Posterior vena cava (tissue), 2 donors: ENCODE data around the gene AP1S1. TPM values are rescaled to one million over a fixed set of nuclear protein-coding genes. Genes with fewer than 3 reads are reported as not detected.
"Not testable (repeated sequence)": the region's sequence is repeated elsewhere in the genome, so short reads cannot be mapped to it uniquely, and the experiment has no call there.

Experiments used
- DNase-seq: peaks from one replicate; pipeline ENCODE4 v3.0.0-alpha.2; 2020; ENCODE audit warnings: low spot score
- intact Hi-C, 2 donors: fragments of 100-400 bp; cut with DNase I; formaldehyde crosslinking; loops; one replicate each; pipeline versions ENCODE4 v1.14.1 to v1.14.2; 2022 to 2023
- total RNA-seq, 2 donors: library from RNA; stranded (reverse); fragmentation: NEBNext Ultra II Directional; extraction: Animal tissue kit (Norgen Biotek cat#: 25700); gene quantifications; one replicate each; pipeline ENCODE4 v1.2.1, GENCODE V29; 2021
- donor health status: DM: yes; HTN: yes; CAD: no.
- donor health status: DM: yes; HTN: yes; CAD: no.

The AP1S1 gene
- total RNA-seq, 2 donors from 2014 or later = 21.5 to 22.7 TPM

DNA sequence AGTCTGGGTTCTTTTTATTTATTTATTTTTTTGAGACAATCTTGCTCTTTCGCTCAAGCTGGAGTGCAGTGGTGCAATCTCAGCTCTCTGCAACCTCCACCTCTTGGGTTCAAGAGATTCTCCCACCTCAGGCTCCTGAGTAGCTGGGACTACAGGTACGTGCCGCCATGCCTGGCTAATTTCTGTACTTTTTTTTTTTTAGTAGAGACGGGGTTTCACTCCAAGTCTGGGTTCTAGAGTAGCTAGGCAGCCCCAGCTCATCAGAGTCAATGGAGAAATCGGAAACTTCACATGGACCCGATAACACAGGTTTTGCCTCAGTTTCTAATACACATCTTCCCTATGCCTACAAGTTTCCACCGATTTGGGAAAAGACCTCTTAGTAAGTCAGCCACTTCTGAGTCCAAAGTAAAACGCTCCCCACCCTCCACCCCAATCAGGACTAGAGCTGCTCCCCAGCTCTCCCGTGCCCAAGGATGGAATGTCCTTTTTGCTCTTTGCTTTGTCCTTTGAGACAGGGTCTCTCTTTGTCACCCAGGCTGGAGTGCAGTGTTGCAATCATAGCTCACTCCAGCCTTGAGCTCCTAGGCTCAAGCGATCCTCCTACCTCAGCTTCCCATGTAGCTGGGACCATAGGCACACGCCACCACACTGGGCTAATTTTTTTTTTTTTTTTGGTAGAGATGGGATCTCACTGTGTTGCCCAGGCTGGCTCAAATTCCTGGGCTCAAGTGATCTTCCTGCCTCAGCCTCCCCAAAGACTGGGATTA lies 31.2 kb upstream of the AP1S1 start:
- intact Hi-C loops = no loop called here
- no peak for DNase-seq

DNA sequence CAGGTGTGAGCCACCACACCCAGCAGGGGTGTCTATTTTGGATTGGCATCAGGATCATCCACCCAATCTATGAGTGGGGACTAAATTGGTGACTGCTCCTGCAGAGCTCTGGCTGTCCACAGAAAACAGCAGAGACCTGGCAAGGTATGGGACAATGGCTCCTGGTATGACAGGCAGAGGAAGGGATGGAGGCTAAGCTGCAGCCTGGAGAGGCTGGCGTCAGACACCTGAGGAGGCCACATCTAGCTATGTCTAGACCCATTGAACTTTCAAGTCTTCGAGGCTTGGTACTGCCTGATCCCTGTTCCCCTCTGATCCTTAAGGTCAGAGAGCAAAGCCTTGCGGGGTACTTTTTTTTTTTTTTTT lies 30.6 kb upstream of the AP1S1 start:
- no peak for DNase-seq
- intact Hi-C loops = no loop called here

DNA sequence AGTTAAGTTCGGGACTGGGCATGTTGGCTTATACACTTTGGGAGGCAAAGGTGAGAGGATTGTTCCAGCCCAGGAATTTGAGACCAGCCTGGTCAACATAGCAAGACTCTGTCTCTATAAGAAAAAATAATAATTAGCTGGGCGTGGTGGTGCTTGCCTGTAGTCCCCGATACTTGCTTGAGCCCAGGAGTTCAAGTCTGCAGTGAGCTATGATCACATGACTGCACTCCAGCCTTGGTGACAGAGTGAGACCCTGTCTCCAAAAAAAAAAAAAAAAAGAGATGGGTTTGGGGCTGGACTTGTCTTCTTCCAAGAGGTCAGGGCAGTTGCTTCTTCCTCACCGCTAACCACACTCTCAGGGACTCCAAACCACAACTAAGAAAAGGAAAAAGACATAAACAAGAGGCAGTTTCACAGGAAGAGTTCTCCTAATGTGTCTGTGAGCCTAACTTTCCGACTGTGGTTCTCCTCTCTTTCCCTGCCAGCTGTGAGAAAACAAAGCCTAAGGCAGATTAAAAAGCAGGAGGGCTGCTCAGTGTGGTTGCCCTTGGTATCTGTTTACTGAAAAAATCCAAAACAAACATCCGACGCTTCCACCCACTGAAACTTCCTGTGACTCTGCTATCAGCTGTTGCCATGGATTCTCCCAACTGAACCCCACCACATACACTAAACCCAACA lies 29.8 kb upstream of the AP1S1 start:
- intact Hi-C loops = no loop called here
- DNase-seq = no peak

DNA sequence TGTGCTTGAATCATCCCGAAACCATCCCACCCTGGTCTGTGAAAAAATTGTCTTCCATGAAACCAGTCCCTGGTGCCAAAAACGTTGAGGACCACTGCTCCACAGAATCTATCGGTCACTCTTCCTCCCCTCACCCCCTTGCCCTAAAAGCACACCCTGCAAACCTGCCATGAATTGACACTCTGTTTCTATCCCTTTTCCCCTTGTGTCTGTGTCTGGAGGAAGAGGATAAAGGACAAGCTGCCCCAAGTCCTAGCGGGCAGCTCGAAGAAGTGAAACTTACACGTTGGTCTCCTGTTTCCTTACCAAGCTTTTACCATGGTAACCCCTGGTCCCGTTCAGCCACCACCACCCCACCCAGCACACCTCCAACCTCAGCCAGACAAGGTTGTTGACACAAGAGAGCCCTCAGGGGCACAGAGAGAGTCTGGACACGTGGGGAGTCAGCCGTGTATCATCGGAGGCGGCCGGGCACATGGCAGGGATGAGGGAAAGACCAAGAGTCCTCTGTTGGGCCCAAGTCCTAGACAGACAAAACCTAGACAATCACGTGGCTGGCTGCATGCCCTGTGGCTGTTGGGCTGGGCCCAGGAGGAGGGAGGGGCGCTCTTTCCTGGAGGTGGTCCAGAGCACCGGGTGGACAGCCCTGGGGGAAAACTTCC lies 28.2 kb upstream of the AP1S1 start:
- peak; percentile 95 for DNase-seq
- intact Hi-C loops = no loop called here

DNA sequence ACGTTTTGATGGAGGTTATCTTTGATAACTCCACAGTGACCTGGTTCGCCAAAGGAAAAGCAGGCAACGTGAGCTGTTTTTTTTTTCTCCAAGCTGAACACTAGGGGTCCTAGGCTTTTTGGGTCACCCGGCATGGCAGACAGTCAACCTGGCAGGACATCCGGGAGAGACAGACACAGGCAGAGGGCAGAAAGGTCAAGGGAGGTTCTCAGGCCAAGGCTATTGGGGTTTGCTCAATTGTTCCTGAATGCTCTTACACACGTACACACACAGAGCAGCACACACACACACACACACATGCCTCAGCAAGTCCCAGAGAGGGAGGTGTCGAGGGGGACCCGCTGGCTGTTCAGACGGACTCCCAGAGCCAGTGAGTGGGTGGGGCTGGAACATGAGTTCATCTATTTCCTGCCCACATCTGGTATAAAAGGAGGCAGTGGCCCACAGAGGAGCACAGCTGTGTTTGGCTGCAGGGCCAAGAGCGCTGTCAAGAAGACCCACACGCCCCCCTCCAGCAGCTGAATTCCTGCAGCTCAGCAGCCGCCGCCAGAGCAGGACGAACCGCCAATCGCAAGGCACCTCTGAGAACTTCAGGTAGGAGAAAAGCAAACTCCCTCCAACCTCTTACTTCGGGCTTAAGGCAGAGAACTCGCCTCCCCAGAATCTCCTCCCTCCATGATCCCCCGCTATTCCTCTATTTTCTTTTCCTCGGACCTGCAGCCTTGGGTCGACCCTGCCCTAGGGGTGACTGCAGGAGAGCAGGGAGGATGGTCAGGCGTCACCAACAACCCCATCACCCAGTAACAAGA lies 27.4 kb upstream of the AP1S1 start, which contains the start of gene SERPINE1:
Gene SERPINE1, plus strand, starts transcription at position 454 of the 809 bp plus-strand sequence. CDS start 1,290 bp downstream, outside the sequence.
- intact Hi-C loops = no loop called here

DNA sequence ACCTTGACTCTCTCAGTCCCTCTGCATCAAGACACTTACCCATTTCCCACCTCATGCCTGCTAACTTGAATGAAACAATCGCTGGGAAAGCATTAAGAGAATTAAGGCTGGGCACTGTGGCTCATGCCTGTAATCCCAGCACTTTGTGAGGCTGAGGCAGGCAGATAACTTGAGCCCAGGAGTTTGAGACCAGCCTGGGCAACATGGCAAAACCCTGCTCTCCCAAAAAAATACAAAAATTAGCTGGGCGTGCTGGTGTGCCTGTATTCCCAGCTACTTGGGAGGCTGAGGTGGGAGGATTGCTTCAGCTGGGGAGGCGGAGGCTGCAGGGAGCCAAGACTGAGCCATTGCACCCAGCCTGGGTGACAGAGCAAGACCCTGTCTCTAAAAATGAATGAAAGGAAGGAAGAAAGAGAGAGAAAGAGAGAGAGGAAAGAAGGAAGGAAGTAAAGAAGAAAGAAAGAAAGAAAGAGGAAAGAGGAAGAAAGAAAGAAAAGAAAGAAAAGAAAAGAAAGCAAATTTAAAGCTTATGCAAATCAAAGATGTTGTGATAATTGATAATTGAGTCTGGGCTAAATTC lies 26.7 kb upstream of the AP1S1 start:
- no peak for DNase-seq
- intact Hi-C loops = no loop called here

More for the DNA sequence above, 27.4 kb upstream of the AP1S1 start, which contains the start of gene SERPINE1:
- peak; percentile 97 for DNase-seq

DNA sequence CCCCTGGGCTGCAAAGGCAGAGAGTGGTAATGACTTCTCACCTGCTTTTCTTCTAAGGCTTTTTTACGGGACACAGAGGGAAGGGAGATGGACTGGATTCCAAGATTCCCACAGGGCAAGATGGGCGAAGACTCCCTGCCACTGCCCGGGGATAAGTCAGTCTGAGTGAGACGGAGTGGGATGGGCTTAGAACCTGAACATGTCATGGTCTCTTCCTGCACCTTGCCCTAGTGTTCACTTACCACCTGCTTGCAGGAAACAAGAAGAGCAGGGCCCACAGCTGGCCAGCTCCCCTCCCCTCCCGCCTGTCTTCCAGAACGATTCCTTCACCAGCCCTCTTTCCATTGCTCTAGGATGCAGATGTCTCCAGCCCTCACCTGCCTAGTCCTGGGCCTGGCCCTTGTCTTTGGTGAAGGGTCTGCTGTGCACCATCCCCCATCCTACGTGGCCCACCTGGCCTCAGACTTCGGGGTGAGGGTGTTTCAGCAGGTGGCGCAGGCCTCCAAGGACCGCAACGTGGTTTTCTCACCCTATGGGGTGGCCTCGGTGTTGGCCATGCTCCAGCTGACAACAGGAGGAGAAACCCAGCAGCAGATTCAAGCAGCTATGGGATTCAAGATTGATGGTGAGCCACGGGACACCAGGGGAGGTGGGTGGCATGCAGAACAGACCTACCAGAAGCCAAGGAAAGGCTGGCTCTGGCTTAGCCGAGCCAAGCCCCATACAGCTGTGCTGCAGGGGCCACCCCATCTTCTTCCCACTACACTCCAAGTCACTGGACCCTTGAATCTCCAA lies 26.0 kb upstream of the AP1S1 start:
- intact Hi-C loops = no loop called here
- no peak for DNase-seq

DNA sequence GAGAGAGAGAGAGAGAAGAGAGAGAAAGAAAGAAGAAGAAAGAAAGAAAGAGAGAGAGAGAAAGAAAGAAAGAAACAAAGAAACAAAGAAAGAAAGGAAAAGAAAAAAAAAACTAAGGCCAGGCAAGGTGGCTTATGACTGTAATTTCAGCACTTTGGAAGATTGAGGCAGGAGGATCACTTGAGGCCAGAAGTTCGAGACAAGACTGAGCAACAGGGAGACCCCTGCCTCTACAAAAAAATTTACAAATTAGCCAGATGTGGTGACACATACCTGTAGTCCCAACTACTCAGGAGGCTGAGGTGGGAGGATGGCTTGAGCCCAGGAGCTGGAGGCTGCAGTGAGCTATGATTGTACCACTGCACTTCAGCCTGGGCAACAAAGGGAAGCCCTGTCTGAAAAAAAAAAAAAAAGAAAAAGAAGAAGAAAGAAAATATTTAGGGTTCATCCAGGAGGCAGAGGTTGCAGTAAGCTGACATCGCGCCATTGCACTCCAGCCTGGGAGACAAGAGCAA lies 24.6 kb upstream of the AP1S1 start:
- intact Hi-C loops = loop anchor here (5.0 kb wide), 1 partner anchor 32 kb away; no protein-coding TSS in a partner anchor
- no peak for DNase-seq

DNA sequence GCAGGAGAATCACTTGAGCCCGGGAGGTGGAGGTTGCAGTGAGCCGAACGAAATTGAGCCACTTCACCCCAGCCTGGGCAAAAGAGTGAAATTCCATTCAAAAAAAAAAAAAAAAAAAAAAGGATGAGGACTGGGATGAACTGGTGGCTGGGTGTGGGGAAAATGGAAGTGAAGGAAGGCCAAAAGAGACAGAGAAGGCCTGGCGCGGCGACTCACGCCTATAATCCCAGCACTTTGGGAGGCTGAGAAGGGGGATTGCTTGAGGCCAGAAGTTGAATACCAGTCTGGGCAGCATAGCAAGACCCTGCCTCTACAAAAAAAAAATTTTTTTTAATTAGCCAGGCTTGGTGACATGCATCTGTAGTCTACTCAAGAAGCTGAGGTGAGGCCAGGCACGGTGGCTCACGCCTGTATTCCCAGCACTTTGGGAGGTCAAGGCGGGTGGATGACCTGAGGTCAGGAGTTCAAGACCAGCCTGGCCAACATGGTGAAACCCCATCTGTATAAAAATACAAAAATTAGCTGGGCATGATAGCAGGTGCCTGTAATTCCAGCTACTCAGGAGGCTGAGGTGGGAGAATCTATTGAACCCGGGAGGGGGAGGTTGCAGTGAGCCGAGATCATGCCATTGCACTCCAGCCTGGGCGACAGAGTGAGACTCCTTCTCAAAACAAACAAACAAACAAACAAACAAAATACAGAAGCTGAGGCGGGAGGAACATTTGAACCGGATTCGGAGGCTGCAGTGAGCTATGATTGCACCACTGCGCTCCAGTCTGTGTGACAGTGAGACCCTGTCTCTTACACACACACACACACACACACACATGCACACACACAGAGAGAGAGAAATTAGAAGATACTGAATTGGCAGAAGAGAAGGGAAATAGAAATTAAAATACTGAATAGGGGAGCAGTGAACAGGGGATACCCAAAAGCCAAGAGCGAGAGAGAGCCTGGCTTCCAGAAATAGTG lies 21.4 kb upstream of the AP1S1 start:
- intact Hi-C loops = loop anchor here (5.0 kb wide), 1 partner anchor 36 kb away; no protein-coding TSS in a partner anchor
- DNase-seq = not testable (repeated sequence)

DNA sequence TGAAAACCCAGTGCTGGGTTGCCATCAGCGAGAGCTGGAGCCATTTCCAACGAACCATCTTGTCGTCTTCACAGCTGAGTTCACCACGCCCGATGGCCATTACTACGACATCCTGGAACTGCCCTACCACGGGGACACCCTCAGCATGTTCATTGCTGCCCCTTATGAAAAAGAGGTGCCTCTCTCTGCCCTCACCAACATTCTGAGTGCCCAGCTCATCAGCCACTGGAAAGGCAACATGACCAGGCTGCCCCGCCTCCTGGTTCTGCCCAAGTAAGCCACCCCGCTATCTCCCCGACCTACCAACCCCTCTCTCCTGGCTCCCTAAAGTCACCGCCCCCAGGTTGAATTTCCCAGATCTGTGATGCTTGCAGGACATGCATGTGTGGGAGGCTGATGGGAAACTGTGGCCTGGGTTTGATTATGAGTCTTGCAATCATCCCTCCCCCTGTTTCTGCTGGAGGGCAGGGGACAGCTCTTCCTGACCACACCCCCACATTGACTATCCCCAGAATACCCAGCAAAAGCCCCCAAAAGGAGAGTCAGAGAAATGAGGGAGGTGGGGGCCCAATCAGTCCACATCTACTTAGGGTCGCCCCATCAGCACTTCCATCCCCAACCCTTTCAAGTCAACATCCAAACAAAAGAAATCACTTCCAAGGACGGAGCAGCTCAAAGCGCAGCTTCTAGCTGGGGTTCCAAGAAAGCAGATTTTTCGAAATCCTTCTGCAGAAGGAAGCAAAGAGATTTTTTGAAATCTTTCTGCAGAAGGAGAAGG lies 20.5 kb upstream of the AP1S1 start:
- no peak for DNase-seq
- intact Hi-C loops = loop anchor here (5.0 kb wide), 1 partner anchor 37 kb away; no protein-coding TSS in a partner anchor

DNA sequence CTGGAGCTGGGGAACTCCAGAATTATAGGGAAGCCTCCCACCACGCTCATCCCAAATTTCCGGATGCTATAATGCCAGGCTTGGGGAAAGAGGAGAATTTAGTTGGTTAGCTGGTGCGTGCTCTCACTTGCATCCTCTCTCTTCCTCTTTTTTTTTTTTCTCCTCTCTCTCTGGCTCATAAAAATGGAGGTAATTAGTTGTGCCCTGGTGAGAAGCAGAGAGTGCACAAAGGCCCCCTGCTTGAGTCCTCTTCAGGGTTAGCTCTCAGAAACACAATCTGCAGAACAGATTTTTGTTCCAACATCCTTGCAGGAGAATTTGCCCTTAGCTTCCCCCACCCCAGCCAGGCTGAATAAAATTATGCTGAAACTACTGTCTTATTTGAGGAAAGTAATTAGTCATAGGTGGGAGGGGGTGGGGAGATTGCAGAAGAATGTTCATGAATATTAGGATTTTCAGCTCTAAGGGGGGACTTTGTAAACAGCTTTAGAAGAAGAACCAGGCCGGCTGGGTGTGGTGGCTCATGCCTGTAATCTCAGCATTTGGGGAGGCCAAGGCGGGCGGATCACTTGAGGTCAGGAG lies 19.8 kb upstream of the AP1S1 start:
- DNase-seq = no peak
- intact Hi-C loops = loop anchor here (5.0 kb wide), 1 partner anchor 37 kb away; no protein-coding TSS in a partner anchor

DNA sequence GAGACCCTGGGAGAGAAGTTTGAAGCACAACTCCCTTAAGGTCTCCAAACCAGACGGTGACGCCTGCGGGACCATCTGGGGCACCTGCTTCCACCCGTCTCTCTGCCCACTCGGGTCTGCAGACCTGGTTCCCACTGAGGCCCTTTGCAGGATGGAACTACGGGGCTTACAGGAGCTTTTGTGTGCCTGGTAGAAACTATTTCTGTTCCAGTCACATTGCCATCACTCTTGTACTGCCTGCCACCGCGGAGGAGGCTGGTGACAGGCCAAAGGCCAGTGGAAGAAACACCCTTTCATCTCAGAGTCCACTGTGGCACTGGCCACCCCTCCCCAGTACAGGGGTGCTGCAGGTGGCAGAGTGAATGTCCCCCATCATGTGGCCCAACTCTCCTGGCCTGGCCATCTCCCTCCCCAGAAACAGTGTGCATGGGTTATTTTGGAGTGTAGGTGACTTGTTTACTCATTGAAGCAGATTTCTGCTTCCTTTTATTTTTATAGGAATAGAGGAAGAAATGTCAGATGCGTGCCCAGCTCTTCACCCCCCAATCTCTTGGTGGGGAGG lies 16.5 kb upstream of the AP1S1 start:
- intact Hi-C loops = loop anchor here in 1 of 2 donors (5.0 kb wide), 1 partner anchor 50 kb away; the partner anchor contains the start of gene TRIM56

DNA sequence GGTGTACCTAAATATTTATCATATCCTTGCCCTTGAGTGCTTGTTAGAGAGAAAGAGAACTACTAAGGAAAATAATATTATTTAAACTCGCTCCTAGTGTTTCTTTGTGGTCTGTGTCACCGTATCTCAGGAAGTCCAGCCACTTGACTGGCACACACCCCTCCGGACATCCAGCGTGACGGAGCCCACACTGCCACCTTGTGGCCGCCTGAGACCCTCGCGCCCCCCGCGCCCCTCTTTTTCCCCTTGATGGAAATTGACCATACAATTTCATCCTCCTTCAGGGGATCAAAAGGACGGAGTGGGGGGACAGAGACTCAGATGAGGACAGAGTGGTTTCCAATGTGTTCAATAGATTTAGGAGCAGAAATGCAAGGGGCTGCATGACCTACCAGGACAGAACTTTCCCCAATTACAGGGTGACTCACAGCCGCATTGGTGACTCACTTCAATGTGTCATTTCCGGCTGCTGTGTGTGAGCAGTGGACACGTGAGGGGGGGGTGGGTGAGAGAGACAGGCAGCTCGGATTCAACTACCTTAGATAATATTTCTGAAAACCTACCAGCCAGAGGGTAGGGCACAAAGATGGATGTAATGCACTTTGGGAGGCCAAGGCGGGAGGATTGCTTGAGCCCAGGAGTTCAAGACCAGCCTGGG lies 15.9 kb upstream of the AP1S1 start:
- DNase-seq = peak; percentile 92
- intact Hi-C loops = loop anchor here in 1 of 2 donors (5.0 kb wide), 1 partner anchor 51 kb away; the partner anchor contains the start of gene TRIM56

More for the DNA sequence above, 16.5 kb upstream of the AP1S1 start:
- DNase-seq = no peak

DNA sequence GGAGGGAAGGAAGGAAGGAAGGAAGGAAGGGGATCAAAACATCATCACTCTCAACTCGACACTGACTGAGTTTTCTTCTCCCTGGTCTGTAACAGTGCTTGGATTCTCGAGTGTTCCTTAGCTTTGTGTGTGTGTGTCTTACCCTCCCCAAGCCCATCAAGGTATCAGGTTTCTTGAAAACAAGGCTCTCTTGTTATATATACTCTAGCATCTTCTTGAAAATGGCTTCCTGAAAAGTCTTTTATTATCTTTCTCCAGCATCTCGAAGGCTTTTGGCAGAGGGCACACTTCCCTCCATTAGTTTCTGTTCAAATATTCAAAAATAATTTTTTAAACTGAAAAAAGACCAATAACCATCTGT lies 14.0 kb upstream of the AP1S1 start:
- DNase-seq = no peak
- intact Hi-C loops = loop anchor here (5.0 to 10.0 kb wide), 3 partner anchors 54 to 616 kb away; no protein-coding TSS in a partner anchor
